K562 (cell line): ENCODE measurements around the gene MADCAM1. TPM values are rescaled to one million over a fixed set of nuclear protein-coding genes. Genes with fewer than 3 reads are reported as not detected.

Experiments used
- ATF3 ChIP-seq, 2 experiments: fragments of 450-650 bp in 1 of 2; sonication (generic) in 1 of 2; formaldehyde crosslinking in 1 of 2; IDR thresholded peaks in 1 of 2; conservative IDR thresholded peaks in 1 of 2; 2 replicates each; pipeline versions ENCODE4 v1.6.1 to v1.8.1; 2016 to 2023; ENCODE audit warnings: mild to moderate bottlenecking in 2 of 2, moderate library complexity in 2 of 2, inconsistent platforms in 1 of 2, missing genetic modification reagents in 1 of 2
- CBX1 ChIP-seq: sonication (generic); IDR thresholded peaks from 2 replicates; pipeline ENCODE4 v1.6.1; 2016; ENCODE audit warnings: antibody characterized with exemption, low read depth, mild to moderate bottlenecking
- COPS2 ChIP-seq: fragments of 450-650 bp; conservative IDR thresholded peaks from 2 replicates; pipeline ENCODE4 v1.6.1; 2016; ENCODE audit warnings: mild to moderate bottlenecking, moderate library complexity
- KAT8 ChIP-seq: fragments of 450-650 bp; IDR thresholded peaks from 2 replicates; pipeline ENCODE4 v1.6.1; 2016; ENCODE audit warnings: low read depth, mild to moderate bottlenecking
- MAFG ChIP-seq: fragments of 450-650 bp; conservative IDR thresholded peaks from 2 replicates; pipeline ENCODE4 v1.6.1; 2016; ENCODE audit warnings: missing genetic modification characterization, missing compliant biosample characterization
- MAFK ChIP-seq: IDR thresholded peaks from 2 replicates; pipeline ENCODE4 v1.6.1; 2011; ENCODE audit warnings: low read length, improper control_type of control experiment
- MLLT1 ChIP-seq, 2 experiments: fragments of 450-650 bp; IDR thresholded peaks; 2 replicates each; pipeline ENCODE4 v1.6.1; 2016
- NR4A1 ChIP-seq, 2 experiments: fragments of 250-450 bp in 1 of 2; fragments of 450-650 bp in 1 of 2; sonication (Bioruptor Pico) in 1 of 2; IDR thresholded peaks; 2 replicates each; pipeline versions ENCODE4 v1.4.0 to v1.6.1; 2016 to 2020; ENCODE audit warnings: mild to moderate bottlenecking in 2 of 2, missing compliant biosample characterization in 1 of 2, missing genetic modification characterization in 1 of 2, moderate library complexity in 1 of 2
- PHB2 ChIP-seq: fragments of 450-650 bp; IDR thresholded peaks from 2 replicates; pipeline ENCODE4 v1.6.1; 2017; ENCODE audit warnings: low read depth
- POLR2G ChIP-seq: fragments of 200-400 bp; formaldehyde crosslinking; IDR thresholded peaks from 2 replicates; pipeline ENCODE4 v1.6.1; 2017; ENCODE audit warnings: low read depth, mild to moderate bottlenecking, antibody characterized with exemption, low read length, moderate library complexity
- RFX1 ChIP-seq: fragments of 450-650 bp; IDR thresholded peaks from 2 replicates; pipeline ENCODE4 v1.6.1; 2016; ENCODE audit warnings: mild to moderate bottlenecking, moderate library complexity
- STAG1 ChIP-seq: sonication (generic); formaldehyde crosslinking; IDR thresholded peaks from 2 replicates; pipeline ENCODE4 v1.5.0; 2020; ENCODE audit warnings: missing genetic modification reagents, borderline replicate concordance
- STAT6 ChIP-seq: sonication (generic); formaldehyde crosslinking; IDR thresholded peaks from 2 replicates; pipeline ENCODE4 v1.8.1; 2023; ENCODE audit warnings: mild to moderate bottlenecking, missing genetic modification reagents
- ZNF133 ChIP-seq: fragments of 250-450 bp; sonication (Bioruptor Pico); IDR thresholded peaks from 2 replicates; pipeline ENCODE4 v1.4.0; 2020; ENCODE audit warnings: mild to moderate bottlenecking
- ZNF354B ChIP-seq: fragments of 250-450 bp; sonication (Bioruptor Pico); IDR thresholded peaks from 2 replicates; pipeline ENCODE4 v1.4.0; 2020
- polyA plus RNA-seq, 8 experiments: library from polyadenylated mRNA; depleted of rRNA in 4 of 8; stranded (reverse) in 5 of 8; unstranded in 3 of 8; fragments of >200 nt; fragmentation: Nextera tagmentation in 2 of 8; fragmentation: Illumina TruSeq in 1 of 8; extraction: Ambion mirVana in 2 of 8; extraction: Trizol in 1 of 8; gene quantifications; 2 replicates each; pipeline versions ENCODE4 v1.2.1 to v1.2.3, GENCODE V29; 2011 to 2014; ENCODE audit warnings: inconsistent platforms in 1 of 8, missing spikeins in 1 of 8
- total RNA-seq, 7 experiments: library from RNA; depleted of rRNA in 6 of 7; stranded (reverse); fragments of >200 nt in 6 of 7; fragmentation: Illumina TruSeq in 2 of 7; extraction: Trizol in 2 of 7; gene quantifications; 2 replicates each; pipeline versions ENCODE4 v1.2.1 to v1.2.3, GENCODE V29; 2011 to 2021; ENCODE audit warnings: low replicate concordance in 1 of 7
- TF ChIP-seq, protein P1 (sequence below), 2 experiments: fragments of 250-450 bp in 1 of 2; fragments of 450-650 bp in 1 of 2; sonication (Bioruptor Pico) in 1 of 2; IDR thresholded peaks; 2 replicates each; pipeline versions ENCODE4 v1.6.1 to v1.8.0; 2016 to 2021; ENCODE audit warnings: mild to moderate bottlenecking in 2 of 2, moderate library complexity in 2 of 2, missing compliant biosample characterization in 1 of 2, missing genetic modification characterization in 1 of 2
- TF ChIP-seq, protein P2 (sequence below): IDR thresholded peaks from 3 replicates; pipeline ENCODE4 v1.6.1; 2011; ENCODE audit warnings: borderline replicate concordance, mild to moderate bottlenecking; ENCODE audit not compliant: insufficient read length, insufficient read depth

The MADCAM1 gene
- total and polyA plus RNA-seq, 9 of the 15 experiments (the other 6 are each of a cell fraction or from before 2014, with no cell fraction given): 0.09 to 0.36 (median 0.09) TPM; not detected in 6

GRCh38 chr19:507286-508203, 11.3 kb downstream of the MADCAM1 start, which contains the start of gene TPGS1 (continued):
- TF ChIP-seq, protein P1, sequence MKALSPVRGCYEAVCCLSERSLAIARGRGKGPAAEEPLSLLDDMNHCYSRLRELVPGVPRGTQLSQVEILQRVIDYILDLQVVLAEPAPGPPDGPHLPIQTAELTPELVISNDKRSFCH (CRISPR knock-in tag; IDR thresholded peaks at IDR 0.05): no peak
- TF ChIP-seq, protein P1 (tag; IDR thresholded peaks at IDR 0.05): peak; percentile 92
- TF ChIP-seq MAFK (no peak), ZNF354B (CRISPR knock-in tag) (0 out of 2 replicates have a peak, but pooled peaks have one; percentile 2), PHB2 (no peak), ZNF133 (CRISPR knock-in tag) (no peak), RFX1 (no peak), NR4A1 (CRISPR knock-in tag; IDR thresholded peaks at IDR 0.05) (0 out of 2 replicates have a peak, but pooled peaks have one; percentile 30), NR4A1 (tag; IDR thresholded peaks at IDR 0.05) (peak; percentile 90), MLLT1 (IDR thresholded peaks at IDR 0.05) (no peak; a peak in 1 of 4 replicates), KAT8 (0 out of 2 replicates have a peak, but pooled peaks have one; percentile 48), COPS2 (no peak), CBX1 (no peak), POLR2G (peak; percentile 93), ATF3 (IDR thresholded peaks at IDR 0.05) (no peak), ATF3 (CRISPR knock-in tag; conservative IDR thresholded peaks at IDR 0.05) (no peak), STAT6 (CRISPR knock-in tag) (no peak), STAG1 (CRISPR knock-in tag) (no peak), MAFG (tag) (no peak)
- TF ChIP-seq, protein P2, sequence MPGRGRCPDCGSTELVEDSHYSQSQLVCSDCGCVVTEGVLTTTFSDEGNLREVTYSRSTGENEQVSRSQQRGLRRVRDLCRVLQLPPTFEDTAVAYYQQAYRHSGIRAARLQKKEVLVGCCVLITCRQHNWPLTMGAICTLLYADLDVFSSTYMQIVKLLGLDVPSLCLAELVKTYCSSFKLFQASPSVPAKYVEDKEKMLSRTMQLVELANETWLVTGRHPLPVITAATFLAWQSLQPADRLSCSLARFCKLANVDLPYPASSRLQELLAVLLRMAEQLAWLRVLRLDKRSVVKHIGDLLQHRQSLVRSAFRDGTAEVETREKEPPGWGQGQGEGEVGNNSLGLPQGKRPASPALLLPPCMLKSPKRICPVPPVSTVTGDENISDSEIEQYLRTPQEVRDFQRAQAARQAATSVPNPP: no peak
